HG02938 (cell line): ENCODE measurements around the gene ACSM3.
"Not testable (repeated sequence)": the region's sequence is repeated elsewhere in the genome, so short reads cannot be mapped to it uniquely, and the experiment has no call there.

Source experiments
- ATAC-seq: cut with Tn5 transposase; IDR thresholded peaks from one replicate; pipeline ENCODE4 v1.9.1; 2021; ENCODE audit warnings: mild to moderate bottlenecking, moderate library complexity; ENCODE audit not compliant: unreplicated experiment

ACSM3 gene

GRCh38 chr16:20755799-20756198, 8.0 kb upstream of the ACSM3 start:
- not testable (repeated sequence) for ATAC-seq

GRCh38 chr16:20760346-20760745, 3.5 kb upstream of the ACSM3 start:
- no peak for ATAC-seq

GRCh38 chr16:20761175-20761574, 2.6 kb upstream of the ACSM3 start:
- ATAC-seq: no peak

- ATAC-seq: no peak
These were observed 1.2 kb upstream of the ACSM3 start for GRCh38 chr16:20762404-20763123.

- not testable (repeated sequence) for ATAC-seq
These were observed 634 bp downstream of the ACSM3 start for GRCh38 chr16:20764448-20764847.

- no peak for ATAC-seq
These were observed 1.9 kb downstream of the ACSM3 start for GRCh38 chr16:20765732-20766131.

DNA sequence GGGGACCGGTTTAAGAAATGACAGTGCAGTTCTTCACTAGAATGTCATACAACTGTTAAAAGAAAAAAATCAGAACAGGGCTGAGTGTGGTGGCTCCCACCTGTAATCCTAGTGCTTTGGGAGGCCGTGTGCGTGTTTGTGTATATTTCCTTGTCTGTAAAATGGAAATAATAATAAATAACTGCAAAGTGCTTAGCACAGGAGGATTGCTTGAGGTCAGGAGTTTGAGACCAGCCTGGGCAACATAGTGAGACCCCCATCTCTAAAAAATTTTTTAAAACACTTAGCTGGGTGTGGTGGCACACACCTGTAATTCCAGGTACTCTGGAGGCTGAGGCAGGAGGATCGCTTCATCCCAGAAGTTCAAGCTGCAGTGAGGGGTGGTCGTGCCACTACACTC, 2.5 kb downstream of the ACSM3 start:
- no peak for ATAC-seq

DNA sequence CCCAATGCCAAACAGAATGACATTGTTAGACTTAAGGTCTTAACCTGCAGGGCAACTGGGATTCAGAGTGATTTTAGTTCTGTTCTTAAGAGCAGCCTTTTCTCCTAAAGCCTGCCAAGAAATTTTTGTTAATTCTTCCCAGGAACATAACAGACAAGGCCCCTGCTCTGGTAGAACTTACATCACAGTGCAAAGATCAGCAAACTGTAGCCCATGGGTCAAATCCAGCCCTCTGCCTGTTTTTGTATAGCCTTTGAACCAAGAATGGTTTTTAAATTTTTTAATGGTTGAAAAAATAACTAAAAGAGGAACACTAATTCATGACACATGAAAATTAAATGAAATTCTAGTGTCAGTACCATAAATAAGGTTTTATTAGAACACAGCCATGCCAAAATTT, 3.8 kb downstream of the ACSM3 start:
- ATAC-seq: no peak

- ATAC-seq: no peak
These were observed 4.3 kb downstream of the ACSM3 start for GRCh38 chr16:20768121-20768520.

- ATAC-seq: no peak
These were observed 5.0 kb downstream of the ACSM3 start for GRCh38 chr16:20768818-20769217.

DNA sequence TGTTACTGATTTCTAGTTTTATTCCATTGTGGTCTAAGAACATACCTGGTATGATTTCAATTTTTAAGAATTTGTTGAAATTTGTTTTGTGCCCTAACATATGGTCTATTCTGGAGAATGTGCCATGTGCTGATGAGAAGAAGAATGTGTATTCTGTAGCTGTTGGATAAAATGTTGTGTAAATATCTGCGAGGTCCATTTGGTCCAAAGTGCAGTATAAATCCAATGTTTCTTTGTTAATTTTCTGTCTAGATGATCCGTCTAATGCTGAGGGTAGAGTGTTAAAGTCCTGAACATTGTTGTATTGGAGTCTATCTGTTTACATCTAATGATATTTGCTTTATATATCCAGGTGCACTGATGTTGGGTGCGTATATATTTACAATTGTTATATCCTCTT, 9.9 kb downstream of the ACSM3 start:
- ATAC-seq: no peak

GRCh38 chr16:20774703-20775362, 11.0 kb downstream of the ACSM3 start:
- no peak for ATAC-seq

- ATAC-seq: no peak
These were observed 17.9 kb downstream of the ACSM3 start for GRCh38 chr16:20781697-20782096.

GRCh38 chr16:20782470-20782869, 18.7 kb downstream of the ACSM3 start:
- ATAC-seq: no peak

- ATAC-seq: no peak
These were observed 20.4 kb downstream of the ACSM3 start for GRCh38 chr16:20784204-20784603.

DNA sequence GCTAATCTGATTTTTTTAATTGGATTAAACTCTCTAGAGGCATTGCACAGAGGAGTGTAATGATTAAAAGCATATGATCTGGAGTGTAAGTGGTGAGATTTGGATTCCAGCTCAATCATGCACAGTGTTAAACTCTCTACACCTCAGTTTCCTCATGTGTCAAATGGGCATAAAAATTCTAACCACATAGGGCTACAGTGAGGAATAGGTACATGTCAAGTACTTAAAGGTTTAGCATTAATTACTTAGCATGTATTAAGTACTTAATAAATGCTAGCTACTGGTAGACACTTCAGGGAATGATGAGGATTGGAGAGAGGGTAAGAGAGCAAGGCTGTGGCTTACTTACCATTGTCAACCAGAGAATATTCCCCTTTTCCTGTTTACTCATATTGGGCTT, 25.3 kb downstream of the ACSM3 start:
- ATAC-seq: no peak

GRCh38 chr16:20791923-20792612, 28.3 kb downstream of the ACSM3 start:
- no peak for ATAC-seq

DNA sequence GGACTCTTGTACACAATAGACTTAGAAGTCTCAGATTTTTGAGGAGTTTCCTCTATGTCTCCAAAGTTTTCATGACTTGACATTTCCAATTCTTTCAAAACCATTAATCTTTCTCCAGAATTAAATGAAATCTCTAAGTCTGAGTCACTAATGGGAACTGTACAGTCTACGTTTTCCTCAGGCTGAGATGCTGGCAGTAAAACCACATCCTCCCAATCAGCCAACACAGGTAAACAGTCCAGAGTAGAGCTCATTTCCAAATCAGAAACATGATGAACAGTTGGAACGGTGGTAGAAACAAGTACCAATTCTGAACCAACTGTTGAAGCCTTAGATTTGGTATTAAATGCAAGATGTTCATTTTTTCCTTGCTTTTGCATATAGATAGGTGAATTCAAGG, 34.5 kb downstream of the ACSM3 start:
- ATAC-seq: no peak

GRCh38 chr16:20799599-20799998, 35.8 kb downstream of the ACSM3 start:
- ATAC-seq: no peak

DNA sequence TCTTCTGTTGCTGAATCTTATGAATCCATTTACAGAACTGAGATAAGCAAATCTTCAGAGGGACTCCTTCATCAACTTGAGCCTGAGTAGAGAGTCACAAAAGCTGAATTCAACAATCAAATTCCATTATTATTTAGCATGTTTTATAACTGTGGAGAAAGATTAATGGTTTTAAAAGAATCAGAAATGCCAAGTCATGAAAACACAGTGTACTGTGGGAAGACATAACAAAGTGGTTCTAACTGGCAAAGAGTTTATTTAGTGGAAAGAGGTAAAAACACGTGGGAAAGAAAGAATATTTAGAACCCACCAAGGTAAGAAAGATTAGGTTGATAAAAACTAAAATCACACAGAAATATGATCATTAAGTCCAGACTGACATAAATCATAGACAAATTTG, 37.5 kb downstream of the ACSM3 start:
- ATAC-seq: no peak

DNA sequence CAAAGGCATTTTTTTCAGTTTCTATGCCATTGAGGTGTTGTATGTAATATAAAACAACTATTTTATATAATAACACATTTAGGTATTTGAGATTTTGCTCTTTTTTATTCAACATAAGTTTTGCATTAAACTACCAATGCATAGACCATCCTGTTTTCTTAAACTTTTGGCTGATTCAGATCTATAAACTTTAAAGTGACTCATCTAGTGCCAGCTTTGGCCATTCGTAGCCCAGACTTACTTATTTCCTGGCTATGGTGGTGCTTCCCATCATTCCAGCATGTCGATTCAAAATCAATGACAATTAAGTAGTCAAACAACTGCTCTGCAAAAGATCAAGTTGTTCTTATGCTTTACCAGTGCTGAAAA, 39.4 kb downstream of the ACSM3 start:
- ATAC-seq: no peak

- no peak for ATAC-seq
These were observed 39.9 kb downstream of the ACSM3 start for GRCh38 chr16:20803561-20804214.
